Testis (tissue), 2 donors: ENCODE data around the gene LHX2.

Source experiments
- POLR2A ChIP-seq: fragments of 450-650 bp; IDR thresholded peaks from one replicate; pipeline ENCODE4 v1.6.1; 2017; ENCODE audit warnings: antibody characterized with exemption, mild to moderate bottlenecking, moderate library complexity
- TF ChIP-seq, protein P1 (sequence below), 3 experiments: fragments of 450-650 bp in 2 of 3; fragments of 200-600 bp in 1 of 3; sonication (generic) in 1 of 3; IDR thresholded peaks; one replicate each; pipeline ENCODE4 v1.5.1; 2016 to 2019; ENCODE audit warnings: antibody characterized with exemption in 3 of 3, mild to moderate bottlenecking in 2 of 3, moderate library complexity in 1 of 3

DNA sequence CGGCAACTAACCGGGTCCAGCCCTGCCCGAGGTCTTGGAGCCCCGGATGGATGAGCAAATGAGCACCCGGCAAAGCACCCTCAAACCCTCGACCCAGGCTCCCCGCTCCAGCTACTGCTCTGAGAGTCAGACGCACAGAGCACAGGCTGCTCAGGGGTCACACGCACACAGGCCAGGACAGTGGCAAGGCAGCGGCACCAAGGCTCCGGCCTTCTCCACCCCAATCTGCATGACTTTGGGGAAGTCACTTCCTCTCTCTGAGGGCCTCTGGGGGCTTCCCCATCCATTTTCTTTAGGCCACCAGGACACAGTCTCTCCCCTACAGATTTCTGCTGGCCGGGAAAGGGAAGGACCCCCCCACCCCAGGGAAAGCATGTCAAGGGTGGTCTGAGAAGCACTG is 18.0 kb downstream of the LHX2 start:
- TF ChIP-seq, protein P1, sequence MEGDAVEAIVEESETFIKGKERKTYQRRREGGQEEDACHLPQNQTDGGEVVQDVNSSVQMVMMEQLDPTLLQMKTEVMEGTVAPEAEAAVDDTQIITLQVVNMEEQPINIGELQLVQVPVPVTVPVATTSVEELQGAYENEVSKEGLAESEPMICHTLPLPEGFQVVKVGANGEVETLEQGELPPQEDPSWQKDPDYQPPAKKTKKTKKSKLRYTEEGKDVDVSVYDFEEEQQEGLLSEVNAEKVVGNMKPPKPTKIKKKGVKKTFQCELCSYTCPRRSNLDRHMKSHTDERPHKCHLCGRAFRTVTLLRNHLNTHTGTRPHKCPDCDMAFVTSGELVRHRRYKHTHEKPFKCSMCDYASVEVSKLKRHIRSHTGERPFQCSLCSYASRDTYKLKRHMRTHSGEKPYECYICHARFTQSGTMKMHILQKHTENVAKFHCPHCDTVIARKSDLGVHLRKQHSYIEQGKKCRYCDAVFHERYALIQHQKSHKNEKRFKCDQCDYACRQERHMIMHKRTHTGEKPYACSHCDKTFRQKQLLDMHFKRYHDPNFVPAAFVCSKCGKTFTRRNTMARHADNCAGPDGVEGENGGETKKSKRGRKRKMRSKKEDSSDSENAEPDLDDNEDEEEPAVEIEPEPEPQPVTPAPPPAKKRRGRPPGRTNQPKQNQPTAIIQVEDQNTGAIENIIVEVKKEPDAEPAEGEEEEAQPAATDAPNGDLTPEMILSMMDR (IDR thresholded peaks at IDR 0.05): no peak
- no peak for TF ChIP-seq POLR2A
